Heart left ventricle (tissue), 16 donors: ENCODE measurements around the gene TBL1X. TPM values are rescaled to one million over a fixed set of nuclear protein-coding genes. Genes with fewer than 3 reads are reported as not detected.

ENCODE experiments used
- ATAC-seq, 4 donors: fragments of 200-7000 bp; cut with Tn5 transposase; one replicate each; pipeline ENCODE4 v1.9.1; 2020 to 2022; ENCODE audit warnings: moderate library complexity in 4 of 4, mild to moderate bottlenecking in 3 of 4, moderate number of reproducible peaks in 1 of 4
- DNase-seq, 5 donors: peaks; one replicate each; pipeline ENCODE4 v3.0.0-alpha.2; 2020
- H3K27ac ChIP-seq, 12 donors: fragments of 200-600 bp; sonication (generic) in 4 of 12; one replicate each; pipeline versions ENCODE4 v1.5.0 to v1.8.0; 2016 to 2022; ENCODE audit warnings: mild to moderate bottlenecking in 2 of 12
- H3K27me3 ChIP-seq, 9 donors: fragments of 200-600 bp; sonication (generic) in 2 of 9; one replicate each; pipeline versions ENCODE4 v1.5.1 to v1.8.0; 2016 to 2022; ENCODE audit warnings: mild to moderate bottlenecking in 3 of 9
- H3K36me3 ChIP-seq, 9 donors: fragments of 200-600 bp; sonication (generic) in 2 of 9; one replicate each; pipeline versions ENCODE4 v1.5.0 to v1.8.0; 2018 to 2022; ENCODE audit warnings: mild to moderate bottlenecking in 2 of 9
- H3K4me1 ChIP-seq, 12 donors: fragments of 200-600 bp; sonication (generic) in 4 of 12; one replicate each; pipeline versions ENCODE4 v1.5.0 to v1.8.0; 2016 to 2022; ENCODE audit warnings: mild to moderate bottlenecking in 3 of 12
- H3K4me3 ChIP-seq, 12 donors: fragments of 200-600 bp; sonication (generic) in 4 of 12; one replicate each; pipeline versions ENCODE4 v1.5.0 to v1.8.0; 2017 to 2022; ENCODE audit warnings: mild to moderate bottlenecking in 9 of 12, moderate library complexity in 4 of 12
- H3K9me3 ChIP-seq, 12 donors: fragments of 200-600 bp; sonication (generic) in 4 of 12; one replicate each; pipeline versions ENCODE4 v1.5.0 to v1.8.0; 2016 to 2022; ENCODE audit warnings: mild to moderate bottlenecking in 1 of 12
- CTCF ChIP-seq, 12 donors: fragments of 200-600 bp; sonication (generic) in 4 of 12; IDR thresholded peaks; one replicate each; pipeline versions ENCODE4 v1.5.0 to v1.8.0; 2018 to 2022; ENCODE audit warnings: antibody characterized with exemption in 12 of 12, mild to moderate bottlenecking in 5 of 12
- POLR2A ChIP-seq, 2 donors: fragments of 450-650 bp; IDR thresholded peaks; one replicate each; pipeline ENCODE4 v1.6.1; 2017; ENCODE audit warnings: antibody characterized with exemption in 2 of 2, mild to moderate bottlenecking in 2 of 2, moderate library complexity in 2 of 2
- WGBS, 4 donors: extraction: QIAGEN DNeasy Blood & Tissue Kit in 2 of 4; methylation state at CpG; one replicate each; pipeline versions ENCODE4 v1.1.5 to v1.1.7; 2013 to 2018; 5-methylcytosine and 5-hydroxymethylcytosine counted together
- intact Hi-C, 10 donors: fragments of 100-400 bp; cut with DNase I; formaldehyde crosslinking; loops; one replicate each; pipeline versions ENCODE4 v1.11.1 to v1.14.2; 2022
- polyA plus RNA-seq, 2 donors: library from polyadenylated mRNA; stranded (reverse); fragments of 200-250 nt; gene quantifications; one replicate each; pipeline ENCODE4 v1.2.3, GENCODE V29; 2013
- total RNA-seq, 9 donors: library from RNA; depleted of rRNA in 2 of 9; stranded (reverse); fragments of >200 nt in 2 of 9; fragmentation: NEBNext Ultra II Directional in 3 of 9; extraction: Animal tissue kit (Norgen Biotek cat#: 25700) in 3 of 9; gene quantifications; one replicate each; pipeline versions ENCODE4 v1.1.0 to v1.2.4, GENCODE V29; 2016 to 2023
- donor health status: ischemic (EF 13 %, LVEDD 7.1; RV severe dilation, severe dysfunction).
- donor health status: healthy with polysubstance abuse.
- donor health status: DM: no; HTN: yes; CAD: no.
- donor health status: DM: no; HTN: no; CAD: no.
- donor health status: ischemic (EF 25% LVEDD 6.9; RV normal size, moderate dysfunction).
- donor health status: ischemic (EF 25% LVEDD 5.7; RV mildly dilated, moderate dysfunction).
- donor health status: healthy.
- donor health status: DM: yes; HTN: yes; CAD: no.
- donor health status: ischemic (EF 35%, LVEDD 5.7; RV mildly dilated, moderate dysfunction).
- donor health status: nonischemic (EF 11% LVEDD 7.7; RV severe dilation, severe dysfunction).
- donor health status: DM: yes; HTN: yes; CAD: no.
- donor health status: PGD.
- donor health status: ischemic (EF 29% LVEDD 5.4; RV normal size, mild dysfunction).
- donor health status: nonischemic (EF 23%, LVEDD 6.1; RV moderate dilation, normal function).

TBL1X gene
- total and polyA plus RNA-seq, 11 donors = 2.4 to 30.7 (median 9.7) TPM

GRCh38 chrX:9788911-9789310 lies 324.1 kb downstream of the TBL1X start:
- ATAC-seq (no peak), DNase-seq (no peak)
- Histone ChIP-seq H3K36me3 (no peaks in the 10 kb centered on the region), H3K27me3 (peaks cover 0 to 70% (median 0%) of the 10 kb centered on the region in 9 donors), H3K27ac (no peak overlapping the region), H3K9me3 (no peaks in the 10 kb centered on the region), H3K4me1 (peaks cover 0 to 17% (median 0%) of the 10 kb centered on the region in 12 donors), H3K4me3 (no peak overlapping the region)
- WGBS, 4 donors = 27 to 68% (median 52%) methylated on average over 2 of the region's 2 CpGs
- intact Hi-C loops = no loop called here
- TF ChIP-seq POLR2A (IDR thresholded peaks at IDR 0.05) = no peak
- no peak for TF ChIP-seq CTCF (IDR thresholded peaks at IDR 0.05)

DNA sequence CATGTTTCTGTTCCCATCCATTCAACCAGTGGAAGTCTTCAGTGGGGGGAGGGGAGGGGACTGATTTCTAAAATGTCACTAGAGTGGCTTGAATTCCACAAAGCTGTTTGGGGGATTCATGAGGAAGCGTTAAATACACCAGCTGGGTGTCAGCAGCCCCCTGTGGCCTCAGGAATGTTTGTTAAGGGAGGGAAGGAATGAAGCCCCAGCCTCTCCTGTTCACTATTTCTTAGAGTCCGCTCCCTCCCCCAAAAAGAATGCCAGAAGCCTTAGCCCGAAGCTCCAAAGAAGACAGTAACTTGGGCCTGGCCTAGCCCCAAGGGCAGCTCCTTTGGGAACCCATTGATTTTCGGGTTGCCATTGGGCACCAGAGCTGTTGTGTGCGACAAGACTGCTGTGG lies 324.7 kb downstream of the TBL1X start:
- H3K27me3 ChIP-seq = peaks cover 0 to 65% (median 0%) of the 10 kb centered on the region in 9 donors
- peaks cover 0 to 17% (median 0%) of the 10 kb centered on the region in 12 donors for H3K4me1 ChIP-seq
- DNase-seq (no peak), ATAC-seq (no peak)
- H3K4me3 ChIP-seq = no peak overlapping the region
- no peak overlapping the region for H3K27ac ChIP-seq
- 66 to 86% (median 77%) methylated on average over 5 of the region's 5 CpGs for WGBS, 4 donors
- TF ChIP-seq CTCF (IDR thresholded peaks at IDR 0.05) (no peak), POLR2A (IDR thresholded peaks at IDR 0.05) (no peak)
- intact Hi-C loops = no loop called here
- no peaks in the 10 kb centered on the region for H3K9me3 ChIP-seq
- H3K36me3 ChIP-seq = no peaks in the 10 kb centered on the region
